ENCODE results near the gene OR52I2. TPM values are rescaled to one million over a fixed set of nuclear protein-coding genes. Genes with fewer than 3 reads are reported as not detected.

OR52I2 gene
- not detected for polyA plus RNA-seq (2012; ENCODE audit: insufficient read length, low read depth)

DNA sequence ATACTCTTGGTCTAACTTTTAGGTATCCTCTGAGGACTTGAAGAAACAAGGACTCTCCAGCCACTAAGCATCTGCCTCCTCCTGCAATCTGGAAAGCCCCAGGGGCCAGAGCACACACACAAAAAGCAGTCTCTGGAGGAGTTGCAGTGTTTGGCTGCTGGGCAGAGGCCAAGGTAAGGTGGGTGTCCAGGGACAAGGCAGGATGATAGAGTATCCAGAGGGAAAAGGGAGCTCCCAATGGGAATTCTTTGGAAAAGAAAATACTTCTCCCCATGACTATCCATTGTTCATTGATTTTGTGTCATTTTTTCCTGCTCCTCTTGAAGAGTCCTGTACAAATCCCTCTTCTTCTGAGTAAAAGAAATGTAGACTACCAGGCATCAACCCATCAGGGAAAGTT lies at the start of gene OR52I2:
OR52I2 (plus strand) TSS at position 301 of the 400 bp plus-strand sequence.
- TF ChIP-seq POLR2AphosphoS5 (IDR thresholded peaks at IDR 0.05; ENCODE audit: low read depth, low read length) (no peak), FOXP2 (optimal IDR thresholded peaks at IDR 0.05; ENCODE audit: borderline replicate concordance, extremely low read depth, extremely low read length, insufficient read depth) (no peak), SIN3A (IDR thresholded peaks at IDR 0.05; ENCODE audit: borderline replicate concordance, insufficient read depth, low read length) (no peak), TAF1 (IDR thresholded peaks at IDR 0.05; ENCODE audit: borderline replicate concordance, insufficient read depth, low read length) (no peak)
- TF ChIP-seq, protein P1, sequence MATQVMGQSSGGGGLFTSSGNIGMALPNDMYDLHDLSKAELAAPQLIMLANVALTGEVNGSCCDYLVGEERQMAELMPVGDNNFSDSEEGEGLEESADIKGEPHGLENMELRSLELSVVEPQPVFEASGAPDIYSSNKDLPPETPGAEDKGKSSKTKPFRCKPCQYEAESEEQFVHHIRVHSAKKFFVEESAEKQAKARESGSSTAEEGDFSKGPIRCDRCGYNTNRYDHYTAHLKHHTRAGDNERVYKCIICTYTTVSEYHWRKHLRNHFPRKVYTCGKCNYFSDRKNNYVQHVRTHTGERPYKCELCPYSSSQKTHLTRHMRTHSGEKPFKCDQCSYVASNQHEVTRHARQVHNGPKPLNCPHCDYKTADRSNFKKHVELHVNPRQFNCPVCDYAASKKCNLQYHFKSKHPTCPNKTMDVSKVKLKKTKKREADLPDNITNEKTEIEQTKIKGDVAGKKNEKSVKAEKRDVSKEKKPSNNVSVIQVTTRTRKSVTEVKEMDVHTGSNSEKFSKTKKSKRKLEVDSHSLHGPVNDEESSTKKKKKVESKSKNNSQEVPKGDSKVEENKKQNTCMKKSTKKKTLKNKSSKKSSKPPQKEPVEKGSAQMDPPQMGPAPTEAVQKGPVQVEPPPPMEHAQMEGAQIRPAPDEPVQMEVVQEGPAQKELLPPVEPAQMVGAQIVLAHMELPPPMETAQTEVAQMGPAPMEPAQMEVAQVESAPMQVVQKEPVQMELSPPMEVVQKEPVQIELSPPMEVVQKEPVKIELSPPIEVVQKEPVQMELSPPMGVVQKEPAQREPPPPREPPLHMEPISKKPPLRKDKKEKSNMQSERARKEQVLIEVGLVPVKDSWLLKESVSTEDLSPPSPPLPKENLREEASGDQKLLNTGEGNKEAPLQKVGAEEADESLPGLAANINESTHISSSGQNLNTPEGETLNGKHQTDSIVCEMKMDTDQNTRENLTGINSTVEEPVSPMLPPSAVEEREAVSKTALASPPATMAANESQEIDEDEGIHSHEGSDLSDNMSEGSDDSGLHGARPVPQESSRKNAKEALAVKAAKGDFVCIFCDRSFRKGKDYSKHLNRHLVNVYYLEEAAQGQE (IDR thresholded peaks at IDR 0.05; ENCODE audit: insufficient read depth in 1 of 2, low read depth in 2 of 2, low read length in 2 of 2), result no peak

DNA sequence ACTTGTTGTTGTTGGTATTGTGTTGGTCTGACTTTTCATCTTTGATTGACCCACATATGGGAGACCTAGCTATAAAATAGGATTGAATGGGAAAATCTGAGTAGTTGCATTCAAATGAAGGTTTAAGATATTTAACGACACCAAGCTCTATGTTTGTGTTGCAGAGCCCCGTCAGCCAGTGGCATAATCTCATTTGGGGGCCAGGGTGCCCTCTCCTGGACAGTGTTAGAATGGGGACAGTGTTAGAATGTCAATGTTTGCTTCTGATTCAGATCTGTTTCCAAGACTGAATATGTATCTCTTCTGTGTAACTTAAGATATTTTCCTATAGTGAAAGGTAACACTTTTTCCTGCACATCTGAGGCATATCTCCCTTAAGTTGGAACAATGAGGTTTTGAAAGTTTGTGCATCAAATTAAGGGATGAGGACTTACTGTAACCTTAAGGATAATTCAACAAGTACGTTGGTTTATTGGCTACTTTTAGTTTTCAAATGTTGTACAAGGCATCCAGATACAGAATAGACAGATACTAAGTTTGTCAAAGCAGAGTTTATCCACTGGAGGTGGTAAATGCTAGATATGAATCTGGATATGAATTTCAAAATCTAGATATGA lies 41.8 kb upstream of the OR52I2 start:
- TF ChIP-seq SIN3A (IDR thresholded peaks at IDR 0.05; ENCODE audit: borderline replicate concordance, insufficient read depth, low read length) (no peak), TAF1 (IDR thresholded peaks at IDR 0.05; ENCODE audit: borderline replicate concordance, insufficient read depth, low read length) (no peak), FOXP2 (optimal IDR thresholded peaks at IDR 0.05; ENCODE audit: borderline replicate concordance, extremely low read depth, extremely low read length, insufficient read depth) (no peak), POLR2AphosphoS5 (IDR thresholded peaks at IDR 0.05; ENCODE audit: low read depth, low read length) (no peak)
- TF ChIP-seq, protein P1 (IDR thresholded peaks at IDR 0.05; ENCODE audit: insufficient read depth in 1 of 2, low read depth in 2 of 2, low read length in 2 of 2), result no peak

DNA sequence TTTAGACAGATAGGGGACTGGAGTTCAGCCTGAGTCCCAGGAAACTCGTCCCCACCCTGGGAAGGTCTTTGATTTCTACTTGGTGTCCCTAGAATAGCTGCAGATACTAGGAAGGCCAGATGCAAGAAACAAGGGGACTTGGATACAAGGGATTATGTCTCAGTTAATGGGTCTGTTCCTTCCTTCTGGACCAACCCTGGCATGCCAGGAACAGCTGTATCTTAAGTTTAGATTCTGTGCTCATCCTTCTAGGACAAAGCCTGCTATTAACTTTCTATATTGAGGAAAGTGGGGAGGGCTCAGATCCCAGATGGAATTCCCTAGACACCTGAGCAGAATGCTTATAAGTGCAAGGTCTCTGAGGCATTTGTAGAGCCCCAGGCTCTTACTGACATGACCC lies 40.5 kb upstream of the OR52I2 start:
- no peak for TF ChIP-seq SIN3A (IDR thresholded peaks at IDR 0.05; ENCODE audit: borderline replicate concordance, insufficient read depth, low read length)
- no peak for TF ChIP-seq TAF1 (IDR thresholded peaks at IDR 0.05; ENCODE audit: borderline replicate concordance, insufficient read depth, low read length)
- TF ChIP-seq POLR2AphosphoS5 (IDR thresholded peaks at IDR 0.05; ENCODE audit: low read depth, low read length), result no peak
- no peak for TF ChIP-seq FOXP2 (optimal IDR thresholded peaks at IDR 0.05; ENCODE audit: borderline replicate concordance, extremely low read depth, extremely low read length, insufficient read depth)
- TF ChIP-seq, protein P1 (IDR thresholded peaks at IDR 0.05; ENCODE audit: insufficient read depth in 1 of 2, low read depth in 2 of 2, low read length in 2 of 2), result no peak

DNA sequence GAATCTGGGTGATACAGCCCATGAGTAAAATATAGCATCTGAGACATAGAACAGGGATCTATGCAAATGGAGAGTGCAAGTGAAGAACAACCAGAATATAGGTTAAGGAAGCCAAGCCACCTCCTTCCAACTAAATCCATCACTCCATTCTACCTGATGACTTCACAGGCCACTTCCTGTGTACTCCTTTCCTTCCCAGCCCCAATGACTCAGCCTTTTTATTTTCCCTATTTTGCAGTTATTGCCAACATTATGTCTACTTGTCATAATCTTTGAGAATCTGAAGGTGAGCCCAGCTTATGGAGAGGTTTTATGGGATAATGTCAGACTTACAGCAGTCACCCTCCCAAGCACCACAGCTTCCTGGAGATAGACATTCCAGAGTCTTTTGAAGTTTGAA lies 38.0 kb upstream of the OR52I2 start:
- TF ChIP-seq POLR2AphosphoS5 (IDR thresholded peaks at IDR 0.05; ENCODE audit: low read depth, low read length), result no peak

DNA sequence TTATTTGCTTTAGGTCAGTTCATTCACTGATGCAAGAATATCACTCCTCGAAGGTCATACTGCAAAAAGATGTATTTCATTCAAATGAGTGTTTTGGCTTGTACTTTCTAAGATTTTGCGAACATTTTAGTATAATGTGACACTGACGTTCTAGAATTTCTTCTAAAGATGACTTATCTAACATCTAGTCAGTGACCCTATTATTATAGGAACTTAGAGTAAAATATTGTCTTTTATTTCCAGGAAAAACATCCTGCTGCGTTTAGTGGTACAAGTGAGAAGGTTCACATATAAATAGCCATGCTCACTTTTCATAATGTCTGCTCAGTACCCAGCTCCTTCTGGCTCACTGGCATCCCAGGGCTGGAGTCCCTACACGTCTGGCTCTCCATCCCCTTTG lies 36.7 kb upstream of the OR52I2 start, which contains the start of gene OR52M1:
OR52M1 (plus strand) TSS at position 301 of the 400 bp plus-strand sequence; CDS start at position 301, 0 bp downstream.
- TF ChIP-seq FOXP2 (optimal IDR thresholded peaks at IDR 0.05; ENCODE audit: borderline replicate concordance, extremely low read depth, extremely low read length, insufficient read depth) (no peak), POLR2AphosphoS5 (IDR thresholded peaks at IDR 0.05; ENCODE audit: low read depth, low read length) (no peak), TAF1 (IDR thresholded peaks at IDR 0.05; ENCODE audit: borderline replicate concordance, insufficient read depth, low read length) (no peak), SIN3A (IDR thresholded peaks at IDR 0.05; ENCODE audit: borderline replicate concordance, insufficient read depth, low read length) (no peak)
- TF ChIP-seq, protein P1 (IDR thresholded peaks at IDR 0.05; ENCODE audit: insufficient read depth in 1 of 2, low read depth in 2 of 2, low read length in 2 of 2), result no peak
